ENCODE results near the gene SKA1.

DNA sequence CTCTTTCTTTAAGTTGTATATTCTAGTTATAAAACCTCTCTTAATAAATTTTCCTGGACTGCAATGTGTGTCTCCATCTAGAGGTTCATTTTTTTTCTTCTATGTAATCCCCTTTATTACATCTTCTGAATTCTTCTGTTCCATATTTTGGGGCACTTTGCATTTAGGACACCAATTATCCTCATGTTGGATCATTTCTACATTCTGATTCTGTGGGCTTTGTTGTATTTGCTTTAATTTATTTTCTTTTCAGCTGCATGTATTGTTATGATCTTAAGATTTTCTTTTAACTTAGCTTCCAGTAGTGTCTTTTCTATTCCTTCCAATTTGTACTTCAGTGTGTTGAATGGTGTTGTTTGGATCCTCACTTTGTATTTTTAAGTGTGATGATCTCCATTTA lies 5.2 kb upstream of the SKA1 start:
- TF ChIP-seq, protein P1, sequence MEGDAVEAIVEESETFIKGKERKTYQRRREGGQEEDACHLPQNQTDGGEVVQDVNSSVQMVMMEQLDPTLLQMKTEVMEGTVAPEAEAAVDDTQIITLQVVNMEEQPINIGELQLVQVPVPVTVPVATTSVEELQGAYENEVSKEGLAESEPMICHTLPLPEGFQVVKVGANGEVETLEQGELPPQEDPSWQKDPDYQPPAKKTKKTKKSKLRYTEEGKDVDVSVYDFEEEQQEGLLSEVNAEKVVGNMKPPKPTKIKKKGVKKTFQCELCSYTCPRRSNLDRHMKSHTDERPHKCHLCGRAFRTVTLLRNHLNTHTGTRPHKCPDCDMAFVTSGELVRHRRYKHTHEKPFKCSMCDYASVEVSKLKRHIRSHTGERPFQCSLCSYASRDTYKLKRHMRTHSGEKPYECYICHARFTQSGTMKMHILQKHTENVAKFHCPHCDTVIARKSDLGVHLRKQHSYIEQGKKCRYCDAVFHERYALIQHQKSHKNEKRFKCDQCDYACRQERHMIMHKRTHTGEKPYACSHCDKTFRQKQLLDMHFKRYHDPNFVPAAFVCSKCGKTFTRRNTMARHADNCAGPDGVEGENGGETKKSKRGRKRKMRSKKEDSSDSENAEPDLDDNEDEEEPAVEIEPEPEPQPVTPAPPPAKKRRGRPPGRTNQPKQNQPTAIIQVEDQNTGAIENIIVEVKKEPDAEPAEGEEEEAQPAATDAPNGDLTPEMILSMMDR (IDR thresholded peaks at IDR 0.05), result no peak
- TF ChIP-seq POLR2A (IDR thresholded peaks at IDR 0.05; ENCODE audit: low read depth) (no peak), POLR2AphosphoS5 (IDR thresholded peaks at IDR 0.05) (no peak), EP300 (IDR thresholded peaks at IDR 0.05) (no peak)

All from esophagus muscularis mucosa (tissue), 4 donors.